Stimulated activated CD8-positive, alpha-beta memory T cell treated with anti-CD3 and anti-CD28 coated beads, Interleukin-2, amount 100 ng/mL, for 1 hour (primary cell): ENCODE data around the gene SLITRK1.

Experiments
- DNase-seq, 2 donors: peaks; one replicate each; pipeline ENCODE4 v3.0.0-alpha.2; 2020; ENCODE audit warnings: low read depth in 2 of 2

The SLITRK1 gene, protein sequence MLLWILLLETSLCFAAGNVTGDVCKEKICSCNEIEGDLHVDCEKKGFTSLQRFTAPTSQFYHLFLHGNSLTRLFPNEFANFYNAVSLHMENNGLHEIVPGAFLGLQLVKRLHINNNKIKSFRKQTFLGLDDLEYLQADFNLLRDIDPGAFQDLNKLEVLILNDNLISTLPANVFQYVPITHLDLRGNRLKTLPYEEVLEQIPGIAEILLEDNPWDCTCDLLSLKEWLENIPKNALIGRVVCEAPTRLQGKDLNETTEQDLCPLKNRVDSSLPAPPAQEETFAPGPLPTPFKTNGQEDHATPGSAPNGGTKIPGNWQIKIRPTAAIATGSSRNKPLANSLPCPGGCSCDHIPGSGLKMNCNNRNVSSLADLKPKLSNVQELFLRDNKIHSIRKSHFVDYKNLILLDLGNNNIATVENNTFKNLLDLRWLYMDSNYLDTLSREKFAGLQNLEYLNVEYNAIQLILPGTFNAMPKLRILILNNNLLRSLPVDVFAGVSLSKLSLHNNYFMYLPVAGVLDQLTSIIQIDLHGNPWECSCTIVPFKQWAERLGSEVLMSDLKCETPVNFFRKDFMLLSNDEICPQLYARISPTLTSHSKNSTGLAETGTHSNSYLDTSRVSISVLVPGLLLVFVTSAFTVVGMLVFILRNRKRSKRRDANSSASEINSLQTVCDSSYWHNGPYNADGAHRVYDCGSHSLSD

DNA sequence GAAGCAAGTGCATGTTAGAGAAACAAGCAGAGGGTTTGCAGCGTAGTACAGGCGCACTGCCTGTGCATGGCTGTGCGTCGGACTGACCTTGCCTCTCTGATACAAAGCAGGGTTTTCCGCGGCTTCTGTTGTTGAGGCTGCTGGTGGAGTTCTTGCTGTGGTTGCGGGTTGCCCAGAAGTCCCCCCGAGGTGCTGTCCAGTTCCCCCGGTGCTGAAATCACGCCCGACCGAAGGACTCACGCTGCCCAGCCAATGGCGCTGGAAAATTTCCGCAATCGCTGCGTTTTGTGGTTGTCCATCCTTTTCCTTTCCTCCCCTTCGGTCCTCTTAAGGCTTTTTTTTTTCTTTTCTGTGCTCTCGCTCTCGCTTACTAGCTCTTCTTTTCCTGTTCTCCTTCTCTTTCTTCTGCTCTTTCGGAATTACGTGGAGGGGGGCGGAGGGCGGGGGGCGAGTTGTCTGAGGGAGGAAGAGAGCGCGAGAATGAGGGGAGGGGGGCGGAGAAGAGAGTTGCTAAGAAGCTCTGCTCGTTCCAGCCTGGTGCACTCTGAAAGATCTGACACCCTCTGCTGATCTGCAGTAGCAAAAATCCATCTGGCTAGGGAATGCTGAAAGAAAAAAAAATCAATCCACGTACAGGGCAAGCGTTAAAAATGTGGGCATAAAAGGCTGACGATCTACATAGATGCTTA lies at the start of gene SLITRK1:
Gene SLITRK1 (minus strand): TSS at position 558 of the 689 bp plus-strand sequence. CDS start 967 bp downstream, outside the sequence.
- DNase-seq: no peak

DNA sequence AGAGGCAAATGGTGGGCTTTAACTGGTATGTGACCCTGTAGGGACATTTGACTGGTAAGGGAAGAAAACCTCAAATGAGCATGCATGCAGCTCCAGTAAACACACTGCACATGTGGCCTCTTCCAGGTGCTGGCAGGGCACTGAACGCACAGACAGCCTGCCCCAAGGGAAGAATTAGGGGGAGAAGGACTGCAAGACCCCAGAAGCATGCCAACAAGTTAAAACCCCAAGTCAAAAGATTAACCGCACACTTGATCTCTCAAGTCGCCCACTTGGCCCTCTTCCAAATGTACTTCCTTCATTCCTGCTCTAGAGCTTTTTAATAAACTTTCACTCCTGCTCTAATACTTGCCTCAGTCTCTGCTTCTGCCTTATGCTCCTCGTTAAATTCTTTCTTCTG lies 46.9 kb upstream of the SLITRK1 start:
- no peak for DNase-seq

DNA sequence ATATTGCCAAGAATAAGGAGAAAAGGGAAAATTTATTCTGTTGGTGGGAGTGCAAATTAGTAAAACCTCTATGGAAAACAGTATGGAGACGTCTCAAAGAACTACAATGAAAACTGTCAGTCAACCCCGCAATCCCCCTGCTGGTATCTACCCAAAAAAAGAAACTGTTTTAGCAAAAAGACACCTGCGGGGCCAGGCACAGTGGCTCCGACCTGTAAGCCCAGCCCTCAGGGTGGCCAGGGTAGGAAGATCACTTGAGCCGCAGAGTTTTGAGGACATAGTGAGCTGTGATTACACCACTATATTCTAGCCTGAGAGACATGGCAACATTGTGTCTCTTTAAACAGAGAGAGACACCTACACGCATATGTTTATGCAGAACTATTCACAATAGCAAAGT lies 37.5 kb upstream of the SLITRK1 start:
- no peak for DNase-seq

DNA sequence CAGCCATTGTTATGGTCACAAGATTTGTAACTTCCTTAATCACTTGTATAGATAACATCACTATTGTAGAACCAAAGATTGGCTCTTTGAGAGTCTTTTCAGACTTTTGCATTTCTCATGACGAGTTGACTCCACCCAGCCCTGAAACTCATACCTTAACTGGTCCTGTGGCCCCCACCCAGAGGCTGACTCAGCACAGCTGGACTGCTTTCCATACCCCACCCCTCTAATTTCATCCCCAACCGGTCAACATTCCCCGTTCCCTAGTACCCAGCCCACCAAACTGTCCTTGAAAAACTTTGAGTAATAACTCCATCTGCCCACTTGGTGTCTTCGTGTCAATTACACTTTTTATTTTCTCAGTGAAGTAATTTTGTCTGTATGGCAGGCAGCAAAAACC lies 32.1 kb upstream of the SLITRK1 start:
- DNase-seq: no peak

DNA sequence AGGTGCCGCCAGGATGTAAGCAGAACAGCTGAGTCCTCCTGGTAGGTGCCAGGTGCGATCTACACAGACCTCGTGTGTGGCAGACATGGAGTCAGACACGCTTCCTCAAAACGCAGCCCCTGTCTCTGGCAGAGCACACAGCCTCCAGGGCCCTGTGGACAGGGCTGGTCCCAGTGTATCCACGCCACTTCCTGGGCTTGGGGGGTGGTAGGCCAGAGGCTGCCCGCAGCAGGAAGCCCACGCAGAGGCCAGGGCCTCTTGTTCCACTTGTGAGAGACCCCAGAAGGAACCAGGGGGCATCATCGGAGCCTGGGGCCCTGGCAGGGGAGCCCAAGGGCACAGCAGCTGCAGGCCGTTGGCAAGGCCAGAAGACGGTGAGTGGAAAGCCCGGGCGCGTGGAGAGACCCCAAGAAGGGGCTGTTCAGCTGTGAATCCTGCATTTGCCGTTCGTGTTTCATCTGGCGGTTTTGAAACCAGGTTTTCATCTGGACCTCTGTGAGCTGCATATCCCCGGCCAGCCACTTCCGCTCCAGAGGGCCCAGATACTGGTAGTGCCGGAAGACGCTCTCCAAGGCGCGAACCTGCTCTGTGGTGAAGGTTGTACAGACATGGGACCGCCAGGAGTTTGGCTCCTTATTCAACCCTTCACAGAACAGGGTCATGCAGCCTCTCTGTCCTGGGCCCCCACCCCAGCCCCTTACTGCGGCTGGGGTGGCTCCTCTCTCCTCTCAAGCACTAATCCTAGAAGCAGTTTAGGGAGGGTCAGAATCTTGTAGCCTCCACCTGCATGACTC lies 25.1 kb upstream of the SLITRK1 start:
- DNase-seq: no peak

DNA sequence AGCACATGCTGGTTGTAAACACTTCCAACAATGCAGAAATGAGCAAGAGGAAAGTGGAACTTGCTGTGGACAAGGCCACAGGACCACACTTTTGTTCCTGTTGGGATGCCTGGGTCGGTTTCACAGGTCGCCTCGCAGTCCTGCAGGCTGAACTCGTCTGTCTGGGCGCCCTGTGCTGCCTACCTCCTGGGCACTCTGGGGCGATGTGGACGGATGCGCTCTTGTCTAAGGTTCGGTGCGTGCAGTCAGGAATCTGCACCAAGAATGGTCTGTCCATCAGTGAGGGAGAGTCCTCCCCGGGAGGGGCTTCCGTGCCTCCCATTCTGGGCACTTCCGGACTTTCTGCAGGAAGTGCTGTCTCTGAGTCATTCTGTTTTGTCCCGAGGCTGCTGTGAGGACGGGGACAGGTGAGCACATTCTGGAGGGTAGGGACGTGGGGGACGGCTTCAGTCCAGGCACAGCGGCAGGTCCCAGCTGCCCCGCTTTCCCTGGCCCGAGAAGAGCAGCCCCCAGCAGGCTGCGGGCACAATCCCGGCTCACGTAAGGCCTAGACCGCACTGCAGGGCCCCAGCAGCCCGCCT lies 24.1 kb upstream of the SLITRK1 start:
- DNase-seq: no peak

DNA sequence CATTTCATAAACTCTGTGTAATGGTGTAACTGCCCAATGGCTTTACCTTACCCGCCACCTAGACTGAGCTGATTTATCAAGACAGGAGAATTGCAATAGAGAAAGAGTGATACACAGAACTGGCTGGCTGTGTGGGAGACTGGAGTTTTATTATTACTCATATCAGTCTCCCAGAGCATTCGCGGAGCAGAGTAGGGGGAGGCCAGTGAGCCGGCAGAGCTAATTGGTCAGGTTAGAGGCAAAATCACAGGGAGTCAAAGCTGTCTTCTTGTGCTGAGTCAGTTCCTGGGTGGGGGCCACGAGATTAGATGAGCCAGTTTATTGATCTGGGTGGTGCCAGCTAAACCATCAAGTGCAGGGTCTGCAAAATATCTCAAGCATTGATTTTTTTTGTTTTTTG lies 23.4 kb upstream of the SLITRK1 start:
- no peak for DNase-seq

DNA sequence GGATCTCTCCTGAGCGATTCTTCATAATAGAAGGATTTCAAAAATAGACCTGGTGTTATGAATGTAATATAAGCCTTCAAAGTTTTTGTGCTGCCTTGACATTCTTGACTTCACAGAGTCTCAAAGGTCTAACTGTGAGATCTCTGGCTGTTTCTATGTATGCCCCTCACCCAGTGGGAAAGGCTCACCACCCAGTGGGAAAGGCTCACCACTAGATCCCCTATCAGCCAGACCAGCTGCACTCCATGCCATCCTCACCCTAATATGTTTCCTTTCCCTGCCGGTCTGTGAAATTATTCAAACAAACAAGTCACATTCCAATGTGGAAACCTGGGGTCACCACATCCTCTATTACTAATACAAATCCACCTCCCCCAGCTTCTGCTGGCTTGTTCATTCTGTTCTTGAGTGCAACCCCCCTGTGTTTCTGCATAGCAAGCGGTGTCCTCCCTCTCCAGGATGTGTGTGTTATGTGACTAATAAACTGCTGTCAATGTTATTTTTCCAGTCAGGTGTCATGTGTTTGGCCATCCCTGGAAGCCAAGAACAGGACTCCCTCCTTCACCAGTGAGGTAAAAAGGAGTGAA lies 13.8 kb upstream of the SLITRK1 start:
- no peak for DNase-seq

DNA sequence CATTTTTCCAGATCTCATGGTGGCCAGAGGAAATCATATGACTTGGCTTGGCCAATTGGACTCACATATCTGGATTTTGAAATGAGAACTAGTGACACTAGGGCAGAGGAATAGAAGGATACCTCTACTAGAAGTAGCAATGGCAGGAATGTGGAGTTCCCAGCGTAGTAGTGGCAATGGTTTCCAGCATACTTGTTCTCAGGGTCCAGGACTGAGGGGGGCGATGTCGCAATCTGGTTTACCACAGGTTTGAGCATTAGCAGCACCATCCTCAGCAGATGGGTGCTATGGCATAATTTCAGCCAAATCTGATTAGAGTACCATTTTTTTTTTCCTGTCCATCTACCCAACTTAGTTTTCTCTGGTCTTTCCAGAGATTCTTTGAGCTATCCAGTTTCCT lies 8.1 kb upstream of the SLITRK1 start:
- DNase-seq: no peak

DNA sequence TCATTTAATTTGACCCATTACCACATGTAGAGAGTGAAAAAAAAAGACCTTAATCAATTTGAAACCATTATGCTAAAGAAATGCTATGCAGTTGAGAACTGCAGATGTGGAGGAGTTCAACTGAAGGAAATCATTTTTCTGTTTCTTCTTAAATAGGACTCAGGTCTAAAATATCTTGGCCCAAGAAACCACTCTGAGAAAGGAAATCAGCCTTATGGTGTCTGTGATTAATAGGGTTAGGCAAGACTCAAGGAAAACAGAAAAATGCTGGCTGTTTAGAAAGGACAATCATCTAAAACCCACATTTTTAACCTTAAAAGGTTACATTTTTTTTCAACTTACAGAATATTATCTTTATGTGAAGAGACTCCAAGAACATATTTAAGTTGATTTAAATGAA lies 1.9 kb upstream of the SLITRK1 start:
- DNase-seq: no peak

DNA sequence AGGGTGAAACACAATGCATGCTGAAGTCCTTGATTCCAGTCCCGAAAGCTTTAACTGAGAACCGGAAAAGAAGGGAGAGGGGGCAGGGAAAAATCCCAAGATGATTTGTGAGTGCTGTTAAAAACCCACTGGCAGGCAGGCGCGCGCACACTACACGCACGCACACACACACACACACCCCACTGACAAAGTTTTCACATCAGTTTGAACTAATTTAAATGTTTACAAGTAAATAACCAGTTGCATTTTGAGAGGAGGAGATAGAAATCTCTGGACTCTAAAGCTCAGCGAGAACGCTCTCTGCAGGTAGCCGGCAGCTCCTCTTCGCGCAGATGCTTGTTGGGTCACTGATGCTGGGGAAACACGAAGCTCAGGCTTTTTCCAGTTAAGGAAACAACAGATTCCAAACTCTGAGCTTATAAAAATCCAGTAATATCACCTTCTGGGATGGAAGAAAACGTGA lies 818 bp upstream of the SLITRK1 start:
- no peak for DNase-seq

DNA sequence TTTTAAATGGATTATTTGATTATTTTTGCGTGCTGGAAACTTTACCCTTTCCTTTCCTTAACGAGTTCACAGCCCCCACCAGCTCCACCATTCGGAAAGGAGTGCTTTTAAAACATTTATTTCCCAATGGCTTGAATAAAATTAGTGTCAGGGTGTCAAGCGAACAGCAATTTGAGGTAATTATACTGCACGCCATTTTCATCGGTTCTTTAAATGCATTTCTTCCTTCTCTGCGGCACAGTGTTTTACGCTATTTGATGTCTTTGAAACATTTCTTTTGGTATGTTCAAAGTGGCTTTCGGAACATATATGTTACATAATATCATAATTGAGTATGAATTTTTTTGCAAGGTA lies 309 bp upstream of the SLITRK1 start:
- DNase-seq: no peak

DNA sequence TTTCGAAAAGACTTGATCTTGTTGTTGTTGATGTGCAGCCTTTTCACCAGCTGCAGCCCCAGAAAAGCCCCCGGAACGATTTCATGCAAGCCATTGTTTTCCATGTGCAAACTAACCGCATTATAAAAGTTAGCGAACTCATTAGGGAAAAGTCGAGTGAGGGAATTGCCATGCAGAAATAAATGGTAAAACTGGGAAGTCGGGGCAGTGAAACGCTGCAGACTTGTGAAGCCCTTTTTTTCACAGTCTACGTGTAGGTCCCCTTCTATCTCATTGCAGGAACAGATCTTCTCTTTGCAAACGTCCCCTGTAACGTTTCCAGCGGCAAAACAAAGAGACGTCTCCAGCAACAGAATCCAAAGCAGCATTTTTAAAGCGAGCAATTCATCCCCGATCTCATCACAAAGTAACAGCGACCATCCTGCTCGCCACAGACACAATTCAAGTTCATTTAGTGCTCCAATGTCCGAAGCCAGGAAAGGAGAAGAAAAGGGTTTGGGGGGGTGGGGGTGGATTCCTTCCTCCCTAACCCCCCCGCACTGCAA lies 1.1 kb downstream of the SLITRK1 start:
- DNase-seq: no peak

DNA sequence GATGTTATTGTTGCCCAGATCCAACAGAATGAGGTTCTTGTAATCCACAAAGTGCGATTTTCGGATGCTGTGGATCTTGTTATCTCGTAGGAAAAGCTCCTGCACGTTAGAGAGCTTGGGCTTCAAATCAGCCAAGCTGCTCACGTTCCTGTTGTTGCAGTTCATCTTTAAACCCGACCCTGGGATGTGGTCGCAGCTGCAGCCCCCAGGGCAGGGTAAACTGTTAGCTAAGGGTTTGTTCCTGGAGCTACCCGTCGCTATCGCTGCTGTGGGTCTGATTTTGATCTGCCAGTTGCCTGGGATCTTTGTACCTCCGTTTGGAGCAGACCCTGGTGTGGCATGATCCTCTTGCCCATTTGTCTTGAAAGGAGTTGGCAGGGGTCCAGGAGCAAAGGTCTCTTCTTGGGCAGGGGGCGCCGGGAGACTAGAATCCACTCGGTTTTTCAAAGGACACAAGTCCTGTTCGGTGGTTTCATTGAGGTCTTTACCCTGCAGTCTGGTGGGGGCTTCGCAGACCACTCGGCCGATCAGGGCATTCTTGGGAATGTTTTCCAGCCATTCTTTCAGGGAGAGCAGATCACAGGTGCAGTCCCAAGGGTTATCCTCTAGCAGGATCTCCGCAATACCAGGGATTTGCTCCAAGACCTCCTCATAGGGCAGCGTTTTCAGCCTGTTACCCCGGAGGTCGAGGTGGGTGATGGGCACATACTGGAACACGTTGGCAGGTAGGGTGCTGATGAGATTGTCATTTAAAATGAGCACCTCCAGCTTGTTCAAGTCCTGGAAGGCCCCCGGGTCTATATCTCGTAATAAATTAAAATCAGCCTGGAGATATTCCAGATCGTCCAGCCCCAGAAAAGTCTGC lies 1.8 kb downstream of the SLITRK1 start:
- no peak for DNase-seq

DNA sequence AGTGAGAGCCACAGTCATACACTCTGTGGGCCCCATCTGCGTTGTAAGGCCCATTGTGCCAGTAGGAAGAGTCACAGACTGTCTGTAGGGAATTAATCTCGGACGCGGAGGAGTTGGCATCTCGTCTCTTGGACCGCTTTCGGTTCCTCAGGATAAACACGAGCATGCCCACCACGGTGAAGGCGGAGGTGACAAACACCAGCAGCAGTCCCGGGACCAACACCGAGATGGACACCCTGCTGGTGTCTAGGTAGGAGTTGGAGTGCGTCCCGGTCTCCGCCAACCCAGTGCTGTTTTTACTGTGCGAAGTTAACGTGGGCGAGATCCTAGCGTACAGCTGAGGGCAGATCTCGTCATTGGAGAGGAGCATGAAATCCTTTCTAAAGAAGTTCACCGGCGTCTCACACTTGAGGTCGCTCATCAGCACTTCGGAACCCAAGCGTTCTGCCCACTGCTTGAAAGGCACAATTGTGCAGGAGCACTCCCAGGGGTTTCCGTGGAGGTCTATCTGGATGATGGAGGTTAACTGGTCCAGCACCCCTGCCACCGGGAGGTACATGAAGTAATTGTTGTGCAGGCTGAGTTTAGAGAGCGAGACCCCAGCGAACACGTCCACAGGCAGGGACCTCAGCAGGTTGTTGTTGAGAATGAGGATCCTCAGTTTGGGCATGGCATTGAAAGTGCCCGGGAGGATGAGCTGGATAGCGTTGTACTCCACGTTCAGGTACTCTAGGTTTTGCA lies 2.7 kb downstream of the SLITRK1 start:
- DNase-seq: no peak

DNA sequence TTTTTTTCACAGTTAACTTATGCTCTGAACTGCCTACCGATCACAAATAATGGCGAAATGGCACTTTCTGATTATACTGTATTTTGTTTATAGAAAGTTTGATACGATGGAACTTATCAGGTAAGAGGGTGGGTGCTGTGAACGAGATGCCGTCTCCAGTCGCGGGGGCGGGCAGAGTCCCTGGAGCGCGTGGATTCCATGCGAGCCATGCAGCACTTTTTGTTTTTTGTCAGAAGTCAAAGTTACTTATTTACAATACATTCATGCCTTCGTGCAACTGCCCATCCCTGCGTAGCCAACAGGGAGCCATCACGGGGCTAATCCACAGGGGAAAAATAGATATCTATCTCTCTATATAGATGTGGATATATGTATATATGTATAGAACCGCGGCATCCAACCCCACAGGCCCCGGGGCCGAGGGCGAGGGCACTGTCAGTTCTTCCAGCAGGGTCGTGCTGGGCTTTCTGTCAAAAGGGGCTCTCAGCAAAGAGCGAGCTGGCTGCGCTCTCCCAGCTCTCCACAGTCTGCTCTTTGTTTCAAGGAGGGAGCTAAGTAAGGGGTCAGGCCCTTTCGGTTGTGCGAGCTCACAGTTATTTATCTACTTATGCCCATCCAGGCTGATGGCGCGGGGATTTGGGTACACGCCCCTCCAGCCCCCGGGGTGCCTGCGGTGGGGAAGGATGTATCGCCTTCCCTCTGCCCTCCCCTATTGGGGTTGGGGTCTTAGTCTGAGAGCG lies 3.4 kb downstream of the SLITRK1 start:
- no peak for DNase-seq

DNA sequence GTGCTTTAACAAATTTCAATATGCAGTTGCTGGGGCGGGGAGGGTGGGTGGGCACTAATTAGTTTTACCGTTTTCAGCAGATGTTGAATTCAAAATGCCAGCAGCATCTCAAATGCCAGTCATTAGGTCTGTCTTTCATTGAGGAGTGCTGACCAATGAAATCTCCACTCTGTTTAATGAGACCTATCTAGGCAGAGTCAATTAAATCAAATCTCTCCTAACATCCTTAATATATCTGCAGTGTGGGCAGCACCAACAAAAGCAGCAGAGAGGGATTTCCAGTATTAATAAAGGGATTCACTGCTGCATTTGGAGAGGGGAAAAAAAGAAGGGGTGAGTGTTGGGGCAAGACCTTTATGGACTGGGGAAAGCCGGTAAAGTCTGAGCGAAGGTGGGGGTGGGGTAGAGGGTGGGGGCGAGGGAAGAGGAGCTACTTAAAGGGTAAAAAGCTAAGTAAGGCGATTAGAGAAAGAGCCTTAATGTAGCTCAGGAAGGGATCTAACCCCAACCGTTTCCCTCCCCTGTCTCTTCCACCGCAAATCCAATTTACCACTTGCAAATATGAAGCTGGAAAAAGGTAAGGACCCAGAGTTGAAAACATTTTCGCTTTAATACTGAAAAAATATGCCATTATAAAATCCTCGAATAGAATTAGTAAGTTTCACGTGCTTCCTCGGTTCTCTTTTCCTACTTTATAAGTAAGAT lies 4.5 kb downstream of the SLITRK1 start:
- DNase-seq: no peak

DNA sequence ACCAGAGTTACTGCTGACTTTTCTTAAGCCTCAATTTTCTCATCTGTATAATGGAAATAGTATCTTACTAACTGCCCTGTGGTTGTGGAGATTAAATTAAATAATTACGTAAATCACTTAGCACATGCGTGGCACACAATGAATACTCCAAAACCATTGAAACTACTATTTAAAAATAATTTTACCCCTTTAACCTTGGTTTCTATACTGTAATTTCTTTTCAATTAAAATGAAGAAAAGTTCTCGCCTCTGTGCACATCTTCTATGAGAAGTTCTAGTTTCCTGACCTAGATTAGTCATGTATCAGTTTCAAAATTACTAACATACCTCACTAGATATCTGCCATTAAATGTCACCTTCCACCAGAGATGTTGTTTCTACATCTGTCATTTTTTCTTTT lies 5.7 kb downstream of the SLITRK1 start:
- DNase-seq: no peak
